ENCODE results near the gene METTL26.
A peak's percentile ranks its signal among the peaks of the same experiment; 100 is the strongest.

METTL26 gene

GRCh38 chr16:676565-676902 is 40.4 kb upstream of the METTL26 start:
- Histone ChIP-seq H3K4me3 (no peak overlapping the region), H3K4me2 (no peak overlapping the region)

DNA sequence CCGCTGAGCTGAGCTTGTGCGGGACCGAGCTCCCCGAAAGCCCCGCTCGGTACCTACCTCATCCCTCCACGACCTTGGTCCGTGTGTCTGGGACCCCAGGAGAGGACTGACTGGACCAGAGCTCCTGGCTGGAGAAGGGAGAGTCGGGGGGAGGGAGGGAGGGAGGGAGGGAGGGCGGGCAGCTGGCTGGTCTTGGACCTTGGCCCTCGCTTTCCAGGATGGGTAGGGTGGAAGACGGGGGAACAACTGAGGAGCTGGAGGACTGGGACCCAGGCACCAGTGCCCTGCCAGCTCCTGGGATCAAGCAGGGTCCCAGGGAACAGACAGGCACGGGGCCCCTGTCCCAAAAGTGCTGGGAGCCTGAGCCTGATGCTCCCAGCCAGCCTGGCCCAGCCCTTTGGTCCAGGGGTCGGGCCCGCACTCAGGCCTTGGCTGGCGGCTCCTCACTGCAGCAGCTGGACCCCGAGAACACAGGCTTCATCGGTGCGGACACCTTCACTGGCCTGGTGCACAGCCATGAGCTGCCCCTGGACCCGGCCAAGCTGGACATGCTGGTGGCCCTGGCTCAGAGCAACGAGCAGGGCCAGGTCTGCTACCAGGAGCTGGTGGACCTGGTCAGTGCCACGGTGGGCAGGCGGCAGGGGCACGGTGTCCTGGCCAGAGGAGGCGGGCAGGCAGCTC is 39.9 kb upstream of the METTL26 start:
- Histone ChIP-seq H3K9ac (no peak overlapping the region), H3K36me3 (peaks cover 32 to 38% (median 35%) of the 10 kb centered on the region in 11 experiments), H3K27me3 (peaks cover 12 to 29% (median 17%) of the 10 kb centered on the region in 11 experiments), H3K27ac (no peak overlapping the region), H3K9me3 (replicated peaks in 1 of 11) (no peaks in the 10 kb centered on the region), H3K4me1 (peaks cover 4 to 26% (median 20%) of the 10 kb centered on the region in 10 experiments), H3K4me3 (no peak overlapping the region), H4K20me1 (peaks cover 38 to 89% (median 70%) of the 10 kb centered on the region in 11 experiments; a peak in 21 of 22 replicates), H3K4me2 (no peak overlapping the region)
- TF ChIP-seq Cebpa-rat (IDR thresholded peaks at IDR 0.05) = no peak

More at GRCh38 chr16:676565-676902, 40.4 kb upstream of the METTL26 start:
- peaks cover 43 to 89% (median 71%) of the 10 kb centered on the region in 11 experiments; a peak in 21 of 22 replicates for H4K20me1 ChIP-seq
- no peak overlapping the region for H3K27ac ChIP-seq
- peaks cover 29 to 37% (median 33%) of the 10 kb centered on the region in 11 experiments for H3K36me3 ChIP-seq
- TF ChIP-seq Cebpa-rat (IDR thresholded peaks at IDR 0.05) = no peak
- H3K4me1 ChIP-seq = peaks cover 9 to 32% (median 25%) of the 10 kb centered on the region in 10 experiments
- no peaks in the 10 kb centered on the region for H3K9me3 ChIP-seq (replicated peaks in 1 of 11)
- peaks cover 12 to 29% (median 17%) of the 10 kb centered on the region in 11 experiments for H3K27me3 ChIP-seq
- no peak overlapping the region for H3K9ac ChIP-seq

DNA sequence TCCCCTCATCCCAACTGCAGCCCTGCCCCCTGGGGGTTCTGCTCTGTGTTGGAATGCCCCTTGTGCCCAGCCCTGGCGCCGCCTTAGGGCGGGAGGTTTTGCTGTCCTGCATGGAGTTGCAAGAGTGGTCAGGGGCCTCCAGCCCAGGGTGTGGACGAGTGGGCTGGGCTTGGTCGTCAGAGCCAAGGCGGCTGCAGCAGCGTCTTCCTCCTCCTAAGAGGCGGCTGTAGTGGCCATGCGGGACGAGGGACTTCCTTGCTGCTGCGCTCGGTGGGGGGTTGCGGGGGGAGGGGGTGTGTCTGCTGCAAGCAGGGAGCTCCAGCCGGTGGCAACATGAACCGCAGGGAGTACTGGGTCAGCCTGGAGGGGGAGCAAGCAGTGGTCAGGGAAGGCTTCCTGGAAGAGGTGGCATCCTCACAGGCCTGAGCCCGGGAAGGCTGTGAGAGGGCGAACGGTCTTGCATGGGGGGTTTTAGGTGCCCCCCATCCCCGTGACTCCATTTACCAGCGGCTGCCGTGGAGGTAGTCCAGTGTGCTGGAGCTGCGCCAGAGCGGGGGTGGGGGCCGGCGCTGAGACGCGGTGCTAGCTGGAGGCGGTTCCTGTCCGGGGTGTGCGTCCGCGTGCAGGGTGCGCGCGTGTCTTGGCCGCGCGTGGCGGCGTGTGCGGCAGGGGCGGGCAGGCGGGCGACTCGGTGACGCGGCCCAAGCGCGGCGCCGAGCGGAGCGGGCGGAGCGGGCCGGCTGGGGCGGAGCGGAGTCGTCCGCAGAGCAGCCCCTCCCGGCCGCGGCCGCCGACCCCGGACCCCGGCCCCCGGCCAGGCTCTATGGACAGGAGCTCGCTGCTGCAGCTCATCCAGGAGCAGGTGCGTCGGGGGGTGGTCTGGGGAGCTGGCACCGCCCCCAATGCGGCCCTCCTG is 39.1 kb upstream of the METTL26 start, which contains the start of gene RHBDL1:
RHBDL1 (plus strand) TSS at position 704 of the 916 bp plus-strand sequence; CDS start at position 824, 120 bp downstream.
- H3K9me3 ChIP-seq (replicated peaks in 1 of 11) = no peaks in the 10 kb centered on the region
- peak within 1 kb of the TSS in 2 of 11 experiments; percentile 8 to 17; a peak in 2 of 22 replicates for H3K9ac ChIP-seq
- peaks cover 0 to 27% (median 18%) of the 10 kb centered on the region in 10 experiments; a peak in 16 of 20 replicates for H3K4me1 ChIP-seq
- H3K4me2 ChIP-seq = peak within 1 kb of the TSS in 8 of 11 experiments; percentile 15 to 48 (median 36); a peak in 14 of 22 replicates
- TF ChIP-seq Cebpa-rat (IDR thresholded peaks at IDR 0.05) = no peak
- no peak within 1 kb of the TSS for H3K4me3 ChIP-seq
- H3K36me3 ChIP-seq = peaks cover 40 to 46% (median 43%) of the 10 kb centered on the region in 11 experiments
- peaks cover 12 to 29% (median 17%) of the 10 kb centered on the region in 11 experiments for H3K27me3 ChIP-seq
- H4K20me1 ChIP-seq = peaks cover 34 to 89% (median 72%) of the 10 kb centered on the region in 11 experiments; a peak in 21 of 22 replicates
- H3K27ac ChIP-seq = no peak within 1 kb of the TSS

DNA sequence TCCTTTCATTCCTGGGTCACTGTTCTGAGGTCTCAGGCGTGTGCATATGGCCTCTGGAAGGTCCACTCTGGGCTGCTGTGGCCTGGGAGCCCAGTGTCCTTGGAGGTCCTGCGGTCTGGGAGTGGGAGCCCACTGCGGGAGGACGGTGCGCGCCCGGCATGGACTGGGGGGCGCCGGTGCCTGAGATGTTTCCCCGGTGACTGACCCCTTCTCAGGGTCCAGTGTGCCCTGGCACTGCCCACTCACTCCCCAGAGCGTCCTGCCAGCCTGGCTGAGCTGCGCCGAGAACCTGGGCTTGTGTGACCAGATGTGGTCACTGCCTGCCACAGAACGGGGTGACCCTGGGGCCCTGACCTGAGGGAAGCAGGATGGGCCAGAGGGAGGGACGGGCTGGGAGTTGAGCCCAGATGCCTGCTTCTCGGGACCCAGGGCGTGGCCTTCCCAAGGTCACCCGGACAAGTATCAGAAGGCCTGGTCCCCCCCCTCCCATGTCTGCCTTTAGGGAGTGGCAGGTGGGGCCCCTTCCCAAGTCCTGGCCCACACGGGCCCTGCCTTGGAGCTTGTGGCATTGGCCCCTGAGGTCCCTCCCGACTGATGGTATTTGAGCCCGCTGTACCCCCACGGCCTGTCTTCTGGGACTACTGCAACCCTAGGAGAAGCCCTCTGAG is 38.2 kb upstream of the METTL26 start:
- no peak overlapping the region for H3K4me3 ChIP-seq
- peak overlapping the region in 2 of 11 experiments; percentile 8 to 17; a peak in 2 of 22 replicates for H3K9ac ChIP-seq
- peaks cover 34 to 97% (median 81%) of the 10 kb centered on the region in 11 experiments; a peak in 21 of 22 replicates for H4K20me1 ChIP-seq
- H3K27ac ChIP-seq = no peak overlapping the region
- H3K27me3 ChIP-seq = peaks cover 12 to 29% (median 17%) of the 10 kb centered on the region in 11 experiments
- H3K4me1 ChIP-seq = peaks cover 5 to 34% (median 23%) of the 10 kb centered on the region in 10 experiments; a peak in 19 of 20 replicates
- peaks cover 48 to 55% (median 51%) of the 10 kb centered on the region in 11 experiments for H3K36me3 ChIP-seq
- peak overlapping the region in 7 of 11 experiments; percentile 21 to 48 (median 38); a peak in 9 of 22 replicates for H3K4me2 ChIP-seq
- no peak for TF ChIP-seq Cebpa-rat (IDR thresholded peaks at IDR 0.05)
- H3K9me3 ChIP-seq (replicated peaks in 1 of 11) = no peaks in the 10 kb centered on the region

GRCh38 chr16:673399-673991 is 37.4 kb upstream of the METTL26 start:
- Histone ChIP-seq H4K20me1 (peaks cover 34 to 99% (median 84%) of the 10 kb centered on the region in 11 experiments; a peak in 21 of 22 replicates), H3K4me3 (no peak overlapping the region), H3K36me3 (peaks cover 49 to 59% (median 52%) of the 10 kb centered on the region in 11 experiments), H3K9me3 (replicated peaks in 1 of 11) (no peaks in the 10 kb centered on the region), H3K27me3 (peaks cover 12 to 29% (median 17%) of the 10 kb centered on the region in 11 experiments), H3K4me1 (peaks cover 11 to 32% (median 23%) of the 10 kb centered on the region in 10 experiments), H3K27ac (no peak overlapping the region), H3K9ac (no peak overlapping the region), H3K4me2 (no peak overlapping the region)
- no peak for TF ChIP-seq Cebpa-rat (IDR thresholded peaks at IDR 0.05)

GRCh38 chr16:672851-673250 is 36.7 kb upstream of the METTL26 start:
- H4K20me1 ChIP-seq = peaks cover 34 to 95% (median 82%) of the 10 kb centered on the region in 11 experiments; a peak in 21 of 22 replicates
- no peak overlapping the region for H3K27ac ChIP-seq
- H3K36me3 ChIP-seq = peaks cover 49 to 59% (median 52%) of the 10 kb centered on the region in 11 experiments
- H3K4me2 ChIP-seq = no peak overlapping the region
- H3K9ac ChIP-seq = no peak overlapping the region
- H3K27me3 ChIP-seq = peaks cover 12 to 29% (median 17%) of the 10 kb centered on the region in 11 experiments
- H3K4me3 ChIP-seq = no peak overlapping the region
- H3K9me3 ChIP-seq (replicated peaks in 1 of 11) = no peaks in the 10 kb centered on the region
- peaks cover 11 to 32% (median 22%) of the 10 kb centered on the region in 10 experiments for H3K4me1 ChIP-seq
- TF ChIP-seq Cebpa-rat (IDR thresholded peaks at IDR 0.05) = no peak

DNA sequence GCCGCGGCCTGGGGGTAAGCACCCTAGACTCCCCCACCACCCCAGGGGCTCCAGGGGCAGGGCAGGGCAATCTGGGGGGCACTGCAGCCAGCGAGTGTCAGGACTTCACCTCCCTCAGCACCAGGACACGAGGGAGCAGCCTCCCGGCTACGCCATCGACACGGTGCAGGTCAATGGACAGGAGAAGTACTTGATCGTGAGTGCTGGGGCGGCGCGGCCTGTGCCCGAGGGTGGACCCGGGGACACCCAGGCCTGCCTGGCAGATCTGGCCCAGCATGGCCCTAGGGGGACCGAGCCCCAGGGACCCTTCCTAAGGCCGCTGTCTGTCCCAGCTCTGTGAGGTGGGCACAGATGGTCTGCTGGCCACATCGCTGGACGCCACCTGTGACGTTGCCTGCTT is 36.3 kb upstream of the METTL26 start:
- no peak overlapping the region for H3K9ac ChIP-seq
- peaks cover 34 to 90% (median 82%) of the 10 kb centered on the region in 11 experiments; a peak in 21 of 22 replicates for H4K20me1 ChIP-seq
- H3K36me3 ChIP-seq = peaks cover 49 to 59% (median 52%) of the 10 kb centered on the region in 11 experiments
- H3K4me1 ChIP-seq = peaks cover 14 to 35% (median 26%) of the 10 kb centered on the region in 10 experiments
- peaks cover 12 to 29% (median 17%) of the 10 kb centered on the region in 11 experiments for H3K27me3 ChIP-seq
- no peak overlapping the region for H3K4me2 ChIP-seq
- no peak for TF ChIP-seq Cebpa-rat (IDR thresholded peaks at IDR 0.05)
- no peak overlapping the region for H3K27ac ChIP-seq
- H3K4me3 ChIP-seq = no peak overlapping the region
- no peaks in the 10 kb centered on the region for H3K9me3 ChIP-seq (replicated peaks in 1 of 11)

All from BLaER1 treated with 17β-estradiol and CSF1 and Interleukin-3, amounts not matched to agents 10 nM and 100 nM (cell line).